ENCODE data around the gene SDK1.

DNA sequence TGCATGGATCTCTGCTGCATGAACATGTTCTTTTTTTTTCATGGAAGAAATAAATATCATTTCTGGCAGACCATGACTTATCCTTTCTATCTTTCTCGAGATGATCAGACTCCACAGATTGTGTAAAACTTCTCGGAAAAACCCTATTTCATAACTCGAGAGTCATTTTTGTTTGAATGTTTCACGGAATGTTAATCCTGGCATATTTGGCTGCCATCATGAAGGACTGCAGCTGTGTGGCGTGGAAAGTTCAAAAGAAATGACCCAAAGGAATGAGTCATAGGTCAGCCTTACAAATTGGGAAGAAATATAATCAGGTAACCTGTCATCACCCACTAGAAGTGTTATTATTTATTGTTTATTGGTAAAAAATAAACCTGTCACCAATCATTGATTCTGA is 566.8 kb downstream of the SDK1 start:
- TF ChIP-seq, protein P1, sequence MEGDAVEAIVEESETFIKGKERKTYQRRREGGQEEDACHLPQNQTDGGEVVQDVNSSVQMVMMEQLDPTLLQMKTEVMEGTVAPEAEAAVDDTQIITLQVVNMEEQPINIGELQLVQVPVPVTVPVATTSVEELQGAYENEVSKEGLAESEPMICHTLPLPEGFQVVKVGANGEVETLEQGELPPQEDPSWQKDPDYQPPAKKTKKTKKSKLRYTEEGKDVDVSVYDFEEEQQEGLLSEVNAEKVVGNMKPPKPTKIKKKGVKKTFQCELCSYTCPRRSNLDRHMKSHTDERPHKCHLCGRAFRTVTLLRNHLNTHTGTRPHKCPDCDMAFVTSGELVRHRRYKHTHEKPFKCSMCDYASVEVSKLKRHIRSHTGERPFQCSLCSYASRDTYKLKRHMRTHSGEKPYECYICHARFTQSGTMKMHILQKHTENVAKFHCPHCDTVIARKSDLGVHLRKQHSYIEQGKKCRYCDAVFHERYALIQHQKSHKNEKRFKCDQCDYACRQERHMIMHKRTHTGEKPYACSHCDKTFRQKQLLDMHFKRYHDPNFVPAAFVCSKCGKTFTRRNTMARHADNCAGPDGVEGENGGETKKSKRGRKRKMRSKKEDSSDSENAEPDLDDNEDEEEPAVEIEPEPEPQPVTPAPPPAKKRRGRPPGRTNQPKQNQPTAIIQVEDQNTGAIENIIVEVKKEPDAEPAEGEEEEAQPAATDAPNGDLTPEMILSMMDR (IDR thresholded peaks at IDR 0.05): no peak
- no peak for TF ChIP-seq POLR2A (IDR thresholded peaks at IDR 0.05)

All from body of pancreas (tissue), 4 donors.